HUDEP-2 (cell line): Measurements from ENCODE around the gene HTD2.

Experiments used
- DNase-seq, 76 experiments: peaks; one replicate each; lab custom pipeline; 2025; ENCODE audit not compliant: unreplicated experiment in 76 of 76; lab: John Stamatoyannopoulos, UW

Gene HTD2

GRCh38 chr3:58353722-58354553 is 47.6 kb downstream of the HTD2 start:
- no peak for DNase-seq

GRCh38 chr3:58355179-58355578 is 48.9 kb downstream of the HTD2 start:
- DNase-seq = no peak

- peak in 12 of 76 experiments; percentile 3 to 25 (median 12) for DNase-seq
Measured at GRCh38 chr3:58356054-58356453, 49.7 kb downstream of the HTD2 start.

- no peak for DNase-seq
Measured at GRCh38 chr3:58357402-58357801, 51.1 kb downstream of the HTD2 start.

- DNase-seq = no peak
Measured at GRCh38 chr3:58358092-58358491, 51.8 kb downstream of the HTD2 start.

- DNase-seq = no peak
Measured at GRCh38 chr3:58358808-58359207, 52.5 kb downstream of the HTD2 start.

- no peak for DNase-seq
Measured at GRCh38 chr3:58359621-58360020, 53.3 kb downstream of the HTD2 start.

GRCh38 chr3:58361866-58362265 is 55.5 kb downstream of the HTD2 start:
- no peak for DNase-seq

GRCh38 chr3:58366699-58367098 is 60.4 kb downstream of the HTD2 start:
- DNase-seq = peak in 7 of 76 experiments; percentile 7 to 56 (median 22)

- DNase-seq = no peak
Measured at GRCh38 chr3:58369038-58369437, 62.7 kb downstream of the HTD2 start.
